Measurements from ENCODE around the gene TTLL5.

- no peak for TF ChIP-seq GABPA (IDR thresholded peaks at IDR 0.05; ENCODE audit: low read depth, low read length)
- TF ChIP-seq GABPA (CRISPR knock-in tag; IDR thresholded peaks at IDR 0.05; ENCODE audit: low read depth) = no peak
- no peak for TF ChIP-seq ARID5B (CRISPR knock-in tag; IDR thresholded peaks at IDR 0.05)
- no peak for TF ChIP-seq ZNF383 (CRISPR knock-in tag; IDR thresholded peaks at IDR 0.05; ENCODE audit: borderline replicate concordance)
- no peak for TF ChIP-seq ETS1 (CRISPR knock-in tag; IDR thresholded peaks at IDR 0.05)
Measured at GRCh38 chr14:75783602-75784313, 122.7 kb downstream of the TTLL5 start.
